Measurements from ENCODE around the gene DOCK3. TPM values are rescaled to one million over a fixed set of nuclear protein-coding genes. Genes with fewer than 3 reads are reported as not detected.

DOCK3 gene
- total and polyA plus RNA-seq, 2 donors from 2014 or later: 0.49 to 0.54 TPM

Small RNA genes within 50 kb of the gene (microRNA-seq; reads per million reads assigned to microRNA genes)
- 1.4 reads per million for gene MIR4787

Other genes starting within 250 kb of the DOCK3 start
- 3.6 TPM for gene CACNA2D2, start 171.3 kb upstream of the DOCK3 start, total RNA-seq
- 6.0 TPM for gene CACNA2D2, start 171.3 kb upstream of the DOCK3 start, polyA plus RNA-seq (ENCODE audit: insufficient read depth, low read depth, low replicate concordance)
- gene C3orf18, start 107.2 kb upstream of the DOCK3 start, total RNA-seq: 6.2 TPM
- gene C3orf18, start 107.2 kb upstream of the DOCK3 start, polyA plus RNA-seq (ENCODE audit: insufficient read depth, low read depth, low replicate concordance): 14.9 TPM
- gene HEMK1, start 105.4 kb upstream of the DOCK3 start, total RNA-seq: 25.1 TPM
- 30.3 TPM for gene HEMK1, start 105.4 kb upstream of the DOCK3 start, polyA plus RNA-seq (ENCODE audit: insufficient read depth, low read depth, low replicate concordance)
- 30.8 TPM for gene CISH, start 63.2 kb upstream of the DOCK3 start, total RNA-seq
- gene CISH, start 63.2 kb upstream of the DOCK3 start, polyA plus RNA-seq (ENCODE audit: insufficient read depth, low read depth, low replicate concordance): 59.4 TPM
- gene MAPKAPK3, start 57.8 kb upstream of the DOCK3 start, total RNA-seq: 75.8 TPM
- gene MAPKAPK3, start 57.8 kb upstream of the DOCK3 start, polyA plus RNA-seq (ENCODE audit: insufficient read depth, low read depth, low replicate concordance): 68.0 TPM

Data from kidney (tissue), 2 donors.